ACC112 (cell line): ENCODE measurements around the gene MPIG6B.
A peak's percentile ranks its signal among the peaks of the same experiment; 100 is the strongest.

ENCODE experiments used
- H2AFZ ChIP-seq: fragments of 200-600 bp; sonication (generic); one replicate; pipeline ENCODE4 v1.6.0; 2017; ENCODE audit warnings: antibody characterized with exemption, low read length; ENCODE audit not compliant: unreplicated experiment
- H3K27ac ChIP-seq: fragments of 200-600 bp; sonication (generic); 2 replicates; pipeline ENCODE4 v1.5.1; 2014; ENCODE audit warnings: low read depth, mild to moderate bottlenecking, antibody characterized with exemption, low read length, moderate library complexity
- H3K27me3 ChIP-seq: fragments of 200-600 bp; sonication (generic); 2 replicates; pipeline ENCODE4 v1.6.1; 2014; ENCODE audit warnings: mild to moderate bottlenecking, antibody characterized with exemption, low read length, moderate library complexity, mixed read lengths; ENCODE audit not compliant: insufficient read depth
- H3K36me3 ChIP-seq: fragments of 200-600 bp; sonication (generic); 2 replicates; pipeline ENCODE4 v1.6.1; 2016; ENCODE audit warnings: mild to moderate bottlenecking, antibody characterized with exemption, low read length, moderate library complexity, mixed read lengths; ENCODE audit not compliant: insufficient read depth
- H3K4me1 ChIP-seq: fragments of 200-600 bp; sonication (generic); one replicate; pipeline ENCODE4 v1.6.1; 2016; ENCODE audit warnings: low read length, mixed read lengths; ENCODE audit not compliant: insufficient read depth, unreplicated experiment, control insufficient read depth
- H3K4me3 ChIP-seq: fragments of 200-600 bp; sonication (generic); 2 replicates; pipeline ENCODE4 v1.5.1; 2014; ENCODE audit warnings: mild to moderate bottlenecking, low read depth, low read length
- H3K79me2 ChIP-seq: fragments of 200-600 bp; sonication (generic); one replicate; pipeline ENCODE4 v1.6.0; 2016; ENCODE audit warnings: low read length; ENCODE audit not compliant: control insufficient read depth, unreplicated experiment, insufficient read depth

The MPIG6B gene

DNA sequence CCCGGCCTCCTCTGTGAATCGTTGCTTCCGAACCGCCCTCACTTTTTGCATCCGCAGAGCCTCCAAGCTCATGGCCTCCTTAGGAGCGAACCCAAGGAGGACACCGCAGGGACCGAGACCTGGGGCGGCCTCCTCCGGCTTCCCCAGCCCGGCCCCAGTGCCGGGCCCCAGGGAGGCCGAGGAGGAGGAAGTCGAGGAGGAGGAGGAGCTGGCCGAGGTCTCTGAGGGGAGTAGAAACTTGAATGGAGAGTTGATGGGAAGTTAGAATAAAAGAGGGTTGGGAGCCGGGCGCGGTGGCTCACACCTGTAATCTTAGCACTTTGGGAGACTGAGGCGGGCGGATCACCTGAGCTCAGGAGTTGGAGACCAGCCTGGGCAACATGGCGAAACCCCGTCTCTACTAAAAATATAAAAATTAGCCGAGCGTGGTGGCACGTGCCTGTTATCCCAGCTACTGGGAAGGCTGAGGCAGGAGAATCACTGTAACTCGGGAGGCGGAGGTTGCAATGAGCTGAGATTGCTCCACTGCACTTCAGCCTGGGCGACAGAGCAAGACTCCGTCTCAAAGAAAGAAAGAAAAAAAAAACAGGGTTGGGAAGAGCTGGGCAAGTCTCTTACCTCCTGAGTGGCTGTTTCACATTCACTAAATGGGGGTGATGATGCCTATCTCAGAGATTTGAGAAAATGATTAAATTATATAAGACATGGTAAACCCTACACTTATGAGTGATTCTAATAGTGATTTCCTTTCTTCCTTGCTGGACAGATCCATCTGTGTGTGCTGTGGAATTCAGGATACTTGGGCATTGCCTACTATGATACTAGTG lies 17.4 kb downstream of the MPIG6B start:
- peak overlapping the region; percentile 15; the same call in 1 of the 2 replicates for H3K27ac ChIP-seq
- H3K27me3 ChIP-seq, result no peaks in the 10 kb centered on the region
- peaks cover 28% of the 10 kb centered on the region for H3K4me1 ChIP-seq
- peak overlapping the region; percentile 80 for H3K4me3 ChIP-seq
- H3K36me3 ChIP-seq, result no peaks in the 10 kb centered on the region
- H2AFZ ChIP-seq, result peak overlapping the region; percentile 0
- peaks cover 25% of the 10 kb centered on the region for H3K79me2 ChIP-seq

DNA sequence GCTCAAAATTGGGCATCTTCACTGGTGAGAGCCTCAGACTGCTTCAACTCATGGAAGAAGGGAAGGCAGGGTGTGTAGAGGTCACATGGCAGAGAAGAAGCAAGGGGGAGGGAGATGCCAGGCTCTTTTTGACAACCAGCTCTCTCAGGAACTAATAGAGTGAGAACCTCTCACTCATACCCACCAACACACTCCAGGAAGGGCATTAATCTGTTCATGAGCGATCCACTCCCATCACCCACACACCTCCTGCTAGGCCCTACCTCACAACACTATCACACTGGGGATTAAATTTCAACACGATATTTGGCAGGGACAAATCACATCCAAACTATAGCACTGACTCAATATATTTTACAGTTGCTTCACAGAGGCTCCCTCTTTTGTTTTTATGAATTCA lies 18.6 kb downstream of the MPIG6B start:
- peaks cover 12% of the 10 kb centered on the region for H3K79me2 ChIP-seq
- no peaks in the 10 kb centered on the region for H3K27me3 ChIP-seq
- no peaks in the 10 kb centered on the region for H3K36me3 ChIP-seq
- no peak overlapping the region for H3K27ac ChIP-seq
- H3K4me3 ChIP-seq, result no peak overlapping the region
- H2AFZ ChIP-seq, result no peak overlapping the region
- peaks cover 24% of the 10 kb centered on the region for H3K4me1 ChIP-seq

DNA sequence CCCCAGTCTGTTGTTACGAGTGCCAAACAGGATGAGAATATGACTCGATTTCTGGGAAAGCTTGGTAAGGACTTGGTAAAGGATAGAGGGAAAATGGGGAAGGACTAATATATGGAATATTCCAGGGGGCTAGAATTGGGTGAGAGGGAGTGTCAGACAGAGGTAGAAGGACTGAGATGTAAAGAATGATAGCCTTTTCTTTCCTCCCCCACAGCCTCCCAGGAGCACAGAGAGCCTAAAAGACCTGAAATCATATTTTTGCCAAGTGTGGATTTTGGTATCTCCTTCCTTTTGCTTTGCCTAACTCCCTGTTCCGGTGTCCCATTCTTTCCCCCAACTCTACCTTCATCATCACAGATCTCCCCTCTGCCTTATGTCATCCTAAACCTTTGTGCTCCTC lies 19.7 kb downstream of the MPIG6B start:
- H3K4me1 ChIP-seq, result peaks cover 17% of the 10 kb centered on the region
- peaks cover 6% of the 10 kb centered on the region; the same call in 1 of the 2 replicates for H3K36me3 ChIP-seq
- H2AFZ ChIP-seq, result no peak overlapping the region
- H3K27ac ChIP-seq, result no peak overlapping the region
- no peak overlapping the region for H3K4me3 ChIP-seq
- peaks cover 11% of the 10 kb centered on the region for H3K79me2 ChIP-seq
- H3K27me3 ChIP-seq, result no peaks in the 10 kb centered on the region

DNA sequence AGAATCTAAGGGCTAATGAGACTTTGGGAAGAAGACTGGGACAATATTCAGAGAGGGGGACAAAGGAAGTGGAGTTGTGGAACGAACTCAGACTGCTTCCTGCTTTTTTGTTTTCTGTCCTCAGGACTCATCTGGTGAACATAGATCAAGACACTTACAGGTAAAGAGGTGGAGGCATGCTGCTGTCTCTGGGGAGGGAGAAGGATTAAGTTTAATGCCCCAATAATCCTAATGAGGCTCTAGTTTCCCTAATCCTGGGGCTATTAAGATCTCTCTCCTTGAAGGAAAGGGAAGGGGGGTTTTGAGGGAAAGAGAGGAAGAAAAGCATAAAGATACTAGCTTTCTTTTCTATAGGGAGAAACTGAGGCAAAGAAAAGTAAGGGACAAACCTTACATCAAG lies 21.2 kb downstream of the MPIG6B start:
- H3K4me3 ChIP-seq, result no peak overlapping the region
- peaks cover 8% of the 10 kb centered on the region; the same call in 1 of the 2 replicates for H3K36me3 ChIP-seq
- H2AFZ ChIP-seq, result no peak overlapping the region
- no peak overlapping the region for H3K27ac ChIP-seq
- no peaks in the 10 kb centered on the region for H3K27me3 ChIP-seq
- peaks cover 3% of the 10 kb centered on the region for H3K4me1 ChIP-seq
- peaks cover 11% of the 10 kb centered on the region for H3K79me2 ChIP-seq

DNA sequence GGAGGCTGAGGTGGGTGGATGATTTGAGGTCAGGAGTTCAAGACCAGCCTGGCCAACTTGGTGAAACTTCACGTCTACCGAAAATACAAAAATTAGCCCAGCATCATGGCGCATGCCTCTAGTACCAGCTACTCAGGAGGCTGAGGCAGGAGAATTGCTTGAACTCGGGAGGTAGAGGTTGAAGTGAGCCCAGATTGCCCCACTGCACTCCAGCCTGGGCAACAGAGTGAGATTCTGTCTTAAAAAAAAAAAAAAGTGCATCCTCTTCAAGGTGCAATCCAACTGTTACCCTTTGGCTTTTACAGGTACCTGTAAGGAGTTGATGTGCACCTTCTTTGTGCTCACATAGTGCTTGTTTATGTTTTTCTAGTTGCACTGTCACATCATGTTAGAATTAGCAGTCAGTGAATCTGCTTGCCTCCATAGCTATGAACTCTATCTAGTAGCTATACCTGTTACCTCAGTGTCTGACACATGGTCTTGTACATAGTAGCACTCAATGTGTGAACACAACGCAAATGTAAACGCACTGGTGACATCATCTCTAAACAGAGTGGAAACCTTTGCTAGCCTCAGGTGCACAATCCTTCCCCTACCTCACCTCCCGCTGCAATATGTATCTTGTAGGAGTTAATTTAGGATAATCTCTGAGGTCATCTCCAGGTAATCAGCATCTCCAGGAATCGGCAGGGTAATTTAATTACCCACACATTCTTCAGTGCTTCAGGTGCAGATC lies 26.3 kb downstream of the MPIG6B start:
- H3K79me2 ChIP-seq, result no peaks in the 10 kb centered on the region
- peaks cover 11% of the 10 kb centered on the region; the same call in 1 of the 2 replicates for H3K36me3 ChIP-seq
- H3K4me3 ChIP-seq, result no peak overlapping the region
- peaks cover 14% of the 10 kb centered on the region for H3K4me1 ChIP-seq
- H2AFZ ChIP-seq, result no peak overlapping the region
- H3K27ac ChIP-seq, result no peak overlapping the region
- H3K27me3 ChIP-seq, result no peaks in the 10 kb centered on the region

DNA sequence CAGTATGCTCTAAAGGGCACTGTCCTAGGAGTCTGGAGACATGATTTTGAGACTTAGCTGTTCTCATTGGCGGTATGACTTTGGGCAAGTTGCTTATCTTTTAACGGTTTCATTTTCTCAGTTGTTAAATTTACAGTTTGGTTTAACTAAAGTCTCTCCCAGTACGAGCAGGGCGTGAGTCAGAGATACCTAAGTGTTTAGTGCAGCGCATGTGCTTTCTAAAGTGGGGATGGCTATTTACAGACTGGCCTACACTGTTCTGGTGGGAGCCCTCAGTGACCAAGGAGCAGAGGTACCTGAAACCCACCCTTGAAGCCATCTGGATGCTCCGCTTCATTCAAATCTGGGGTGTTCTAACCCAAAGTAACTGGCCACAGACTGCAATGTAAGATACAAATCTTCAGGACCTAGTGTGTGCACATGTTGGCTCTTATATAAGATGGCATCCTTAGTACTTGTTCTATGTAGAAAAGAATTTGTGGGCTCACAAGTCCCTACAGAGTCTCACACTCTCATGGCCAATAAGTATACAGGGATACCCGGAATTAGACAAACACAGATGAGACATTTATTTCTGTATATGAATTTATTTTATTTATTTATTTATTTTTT lies 27.3 kb downstream of the MPIG6B start:
- H3K27ac ChIP-seq, result no peak overlapping the region
- H3K4me3 ChIP-seq, result no peak overlapping the region
- peaks cover 14% of the 10 kb centered on the region for H3K4me1 ChIP-seq
- H3K27me3 ChIP-seq, result no peaks in the 10 kb centered on the region
- H3K79me2 ChIP-seq, result no peaks in the 10 kb centered on the region
- H3K36me3 ChIP-seq, result peaks cover 11% of the 10 kb centered on the region; the same call in 1 of the 2 replicates
- no peak overlapping the region for H2AFZ ChIP-seq

DNA sequence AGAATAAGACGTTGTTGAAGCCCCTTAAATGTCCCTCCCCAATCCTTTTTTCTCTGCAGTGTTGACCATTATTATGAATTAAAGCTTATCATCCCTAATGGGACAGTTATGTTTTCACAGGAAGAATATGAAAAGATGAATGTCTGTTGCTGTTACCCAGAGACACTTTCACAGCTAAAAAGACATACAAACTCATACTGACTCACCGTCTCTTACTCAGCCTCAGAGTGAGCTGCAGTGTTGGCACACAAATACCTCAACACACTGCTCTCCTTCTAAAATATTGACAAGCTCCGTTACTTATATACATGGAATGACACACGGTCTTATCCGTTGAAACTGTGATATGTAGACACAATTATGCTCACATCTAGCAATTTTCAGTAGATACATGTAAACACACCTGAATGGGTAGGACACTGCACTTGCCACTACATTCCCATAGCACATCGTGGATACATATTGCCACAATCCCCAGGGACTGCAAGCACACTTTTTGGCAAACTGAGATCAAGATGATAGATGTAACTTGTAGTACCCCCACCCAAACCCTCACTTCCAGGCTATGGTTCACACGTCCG lies 29.7 kb downstream of the MPIG6B start:
- H3K36me3 ChIP-seq, result peaks cover 6% of the 10 kb centered on the region; the same call in 1 of the 2 replicates
- H3K4me1 ChIP-seq, result peaks cover 11% of the 10 kb centered on the region
- H3K4me3 ChIP-seq, result no peak overlapping the region
- H2AFZ ChIP-seq, result no peak overlapping the region
- H3K27ac ChIP-seq, result peak overlapping the region; percentile 69
- no peaks in the 10 kb centered on the region for H3K27me3 ChIP-seq
- no peaks in the 10 kb centered on the region for H3K79me2 ChIP-seq

DNA sequence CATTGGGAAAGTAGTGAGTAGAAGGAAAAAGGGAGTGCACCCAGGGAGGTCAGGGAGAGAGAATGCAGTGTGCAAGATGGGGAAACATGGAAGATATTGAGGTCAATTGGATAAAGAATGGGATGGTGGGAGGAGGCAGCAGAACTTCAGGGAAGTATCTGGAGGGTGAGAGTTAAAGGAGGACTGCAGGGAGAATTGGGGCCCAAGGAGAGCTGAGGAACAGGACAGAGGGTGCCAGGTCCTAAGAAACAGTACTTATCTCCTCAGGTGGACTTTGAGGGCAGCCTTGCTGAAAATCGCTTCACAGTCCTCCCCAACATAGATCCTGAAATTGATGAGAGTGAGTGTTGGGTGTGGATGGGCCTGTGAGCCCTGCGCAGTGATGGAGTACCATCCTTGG lies 35.1 kb downstream of the MPIG6B start:
- no peak overlapping the region for H3K27ac ChIP-seq
- H2AFZ ChIP-seq, result no peak overlapping the region
- H3K36me3 ChIP-seq, result no peaks in the 10 kb centered on the region
- H3K4me3 ChIP-seq, result no peak overlapping the region
- H3K27me3 ChIP-seq, result no peaks in the 10 kb centered on the region
- no peaks in the 10 kb centered on the region for H3K79me2 ChIP-seq
- H3K4me1 ChIP-seq, result peaks cover 6% of the 10 kb centered on the region

DNA sequence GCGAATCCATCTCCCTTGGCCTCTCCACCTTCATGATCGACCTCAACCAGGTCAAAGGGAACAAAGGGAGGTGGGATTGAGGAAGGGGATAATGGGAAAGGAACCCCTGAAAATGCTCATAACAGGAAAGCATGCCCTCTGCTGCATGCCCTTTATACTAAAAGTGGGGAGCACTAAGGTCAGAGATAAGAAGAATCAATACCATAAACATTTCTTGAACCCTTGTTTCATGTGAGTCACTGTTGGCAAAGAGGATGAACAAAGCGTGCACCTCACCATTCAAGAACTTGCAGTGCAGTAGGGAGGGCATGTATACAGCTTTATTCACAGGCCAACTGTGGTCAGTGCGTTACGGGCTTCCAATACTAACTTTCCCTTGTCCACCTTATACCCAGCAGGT lies 37.6 kb downstream of the MPIG6B start:
- Histone ChIP-seq H3K36me3 (no peaks in the 10 kb centered on the region), H3K4me1 (peaks cover 6% of the 10 kb centered on the region), H2AFZ (no peak overlapping the region), H3K27me3 (no peaks in the 10 kb centered on the region), H3K4me3 (no peak overlapping the region), H3K27ac (no peak overlapping the region), H3K79me2 (no peaks in the 10 kb centered on the region)

DNA sequence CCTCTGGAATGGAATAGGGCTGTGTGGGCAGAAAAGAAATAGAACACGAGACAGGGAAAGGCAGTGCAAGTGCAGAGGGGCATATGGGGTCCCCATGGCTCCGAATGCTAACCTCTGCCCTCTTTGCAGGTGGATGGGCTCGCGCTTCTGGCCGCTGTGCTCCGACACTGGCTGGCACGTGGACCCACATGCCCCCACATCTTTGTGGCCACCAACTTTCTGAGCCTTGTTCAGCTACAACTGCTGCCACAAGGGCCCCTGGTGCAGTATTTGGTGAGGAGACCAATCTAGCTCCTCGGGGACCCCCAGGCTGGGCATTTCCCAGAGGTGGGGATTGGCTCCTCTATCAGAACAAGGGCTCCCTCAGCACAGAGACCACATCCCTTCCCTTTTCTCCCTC lies 38.2 kb downstream of the MPIG6B start:
- no peaks in the 10 kb centered on the region for H3K79me2 ChIP-seq
- no peaks in the 10 kb centered on the region for H3K27me3 ChIP-seq
- no peaks in the 10 kb centered on the region for H3K36me3 ChIP-seq
- H2AFZ ChIP-seq, result no peak overlapping the region
- H3K4me1 ChIP-seq, result peaks cover 6% of the 10 kb centered on the region
- no peak overlapping the region for H3K27ac ChIP-seq
- no peak overlapping the region for H3K4me3 ChIP-seq
